GM23338 (cell line): ENCODE data around the gene ZNF77.

Source experiments
- CTCF ChIP-seq, 2 experiments: fragments of 200-600 bp in 1 of 2; sonication (generic) in 1 of 2; conservative IDR thresholded peaks; 2 replicates each; pipeline versions ENCODE4 v1.5.1 to v1.6.1; 2016 to 2017; ENCODE audit warnings: antibody characterized with exemption in 2 of 2, low read depth in 2 of 2, mild to moderate bottlenecking in 2 of 2, moderate library complexity in 1 of 2
- EZH2phosphoT487 ChIP-seq: fragments of 200-600 bp; sonication (generic); IDR thresholded peaks from one replicate; pipeline ENCODE4 v1.8.1; 2018; ENCODE audit warnings: antibody characterized with exemption; ENCODE audit not compliant: unreplicated experiment
- REST ChIP-seq: IDR thresholded peaks from one replicate; pipeline ENCODE4 v1.6.1; 2018; ENCODE audit warnings: antibody characterized with exemption; ENCODE audit not compliant: unreplicated experiment

GRCh38 chr19:2902590-2903218, 42.1 kb downstream of the ZNF77 start:
- TF ChIP-seq CTCF (conservative IDR thresholded peaks at IDR 0.05; ENCODE audit: low read depth in 2 of 2) (no peak), EZH2phosphoT487 (no peak), REST (no peak)
